ENCODE measurements around the gene TMIE.
A peak's percentile ranks its signal among the peaks of the same experiment; 100 is the strongest.

The TMIE gene

GRCh38 chr3:46701181-46701939 is at the start of gene TMIE:
TMIE (plus strand) TSS chr3:46701392; CDS start chr3:46701488, 96 bp downstream.
- DNase-seq (ENCODE audit: low spot score) = peak; percentile 59

GRCh38 chr3:46655271-46655670 is 45.9 kb upstream of the TMIE start:
- no peak for DNase-seq (ENCODE audit: low spot score)

GRCh38 chr3:46656778-46657556 is 44.2 kb upstream of the TMIE start:
- DNase-seq (ENCODE audit: low spot score) = no peak

GRCh38 chr3:46659285-46659684 is 41.9 kb upstream of the TMIE start:
- DNase-seq (ENCODE audit: low spot score) = peak; percentile 21

- DNase-seq (ENCODE audit: low spot score) = peak; percentile 10
These were observed 41.2 kb upstream of the TMIE start for GRCh38 chr3:46660003-46660402.

- peak; percentile 14 for DNase-seq (ENCODE audit: low spot score)
These were observed 40.4 kb upstream of the TMIE start for GRCh38 chr3:46660543-46661523.

- peak; percentile 48 for DNase-seq (ENCODE audit: low spot score)
These were observed 39.1 kb upstream of the TMIE start for GRCh38 chr3:46661776-46662766.

GRCh38 chr3:46662771-46663551 is 38.2 kb upstream of the TMIE start:
- DNase-seq (ENCODE audit: low spot score) = peak; percentile 6

GRCh38 chr3:46663591-46664135 is 37.5 kb upstream of the TMIE start:
- DNase-seq (ENCODE audit: low spot score) = peak; percentile 49

GRCh38 chr3:46664188-46664970 is 36.8 kb upstream of the TMIE start:
- peak; percentile 3 for DNase-seq (ENCODE audit: low spot score)

GRCh38 chr3:46664971-46665762 is 36.0 kb upstream of the TMIE start:
- no peak for DNase-seq (ENCODE audit: low spot score)

- peak; percentile 1 for DNase-seq (ENCODE audit: low spot score)
These were observed 35.3 kb upstream of the TMIE start for GRCh38 chr3:46665763-46666452.

GRCh38 chr3:46666453-46666845 is 34.7 kb upstream of the TMIE start:
- DNase-seq (ENCODE audit: low spot score) = peak; percentile 2

GRCh38 chr3:46667061-46667621 is 34.1 kb upstream of the TMIE start:
- no peak for DNase-seq (ENCODE audit: low spot score)

GRCh38 chr3:46667657-46668056 is 33.5 kb upstream of the TMIE start:
- no peak for DNase-seq (ENCODE audit: low spot score)

GRCh38 chr3:46668116-46668515 is 33.1 kb upstream of the TMIE start:
- no peak for DNase-seq (ENCODE audit: low spot score)

- no peak for DNase-seq (ENCODE audit: low spot score)
These were observed 32.6 kb upstream of the TMIE start for GRCh38 chr3:46668591-46668990.
